Transverse colon (tissue), 4 donors: Measurements from ENCODE around the gene CNOT4. TPM values are rescaled to one million over a fixed set of nuclear protein-coding genes. Genes with fewer than 3 reads are reported as not detected.

Experiments
- DNase-seq: peaks from one replicate; pipeline ENCODE4 v3.0.0-alpha.2; 2019
- H3K27ac ChIP-seq, 4 donors: fragments of 200-600 bp; sonication (generic); 2 replicates each; pipeline ENCODE4 v1.5.1; 2016 to 2018; ENCODE audit warnings: inconsistent platforms in 4 of 4
- H3K27me3 ChIP-seq: fragments of 200-600 bp; sonication (generic); 2 replicates; pipeline ENCODE4 v1.5.1; 2017; ENCODE audit warnings: inconsistent platforms
- H3K36me3 ChIP-seq, 4 donors: fragments of 200-600 bp; sonication (generic); 2 replicates each; pipeline ENCODE4 v1.5.1; 2017 to 2019; ENCODE audit warnings: inconsistent platforms in 4 of 4
- H3K4me1 ChIP-seq, 4 donors: fragments of 200-600 bp; sonication (generic); 2 replicates each; pipeline ENCODE4 v1.5.1; 2017 to 2020; ENCODE audit warnings: inconsistent platforms in 4 of 4
- H3K4me3 ChIP-seq, 4 donors: fragments of 200-600 bp; sonication (generic); 1 replicate in 1 of 4; 2 replicates in 3 of 4; pipeline versions ENCODE4 v1.5.1 to v1.6.1; 2017 to 2019; ENCODE audit warnings: inconsistent platforms in 4 of 4
- H3K9me3 ChIP-seq, 2 donors: fragments of 200-600 bp; sonication (generic); 2 replicates each; pipeline ENCODE4 v1.5.1; 2017 to 2019; ENCODE audit warnings: inconsistent platforms in 2 of 2
- CTCF ChIP-seq, 5 experiments: fragments of 200-600 bp in 3 of 5; fragments of 450-650 bp in 2 of 5; sonication (generic) in 3 of 5; IDR thresholded peaks; 1 replicate in 2 of 5; 2 replicates in 3 of 5; pipeline ENCODE4 v1.5.1; 2016 to 2017; ENCODE audit warnings: antibody characterized with exemption in 5 of 5, inconsistent platforms in 3 of 5, mild to moderate bottlenecking in 2 of 5, moderate library complexity in 1 of 5
- EP300 ChIP-seq: sonication (generic); formaldehyde crosslinking; IDR thresholded peaks from one replicate; pipeline ENCODE4 v1.6.1; 2017; ENCODE audit warnings: antibody characterized with exemption, low read depth
- POLR2A ChIP-seq: fragments of 450-650 bp; IDR thresholded peaks from one replicate; pipeline ENCODE4 v1.6.1; 2016; ENCODE audit warnings: antibody characterized with exemption, mild to moderate bottlenecking, moderate library complexity
- POLR2AphosphoS5 ChIP-seq, 3 donors: sonication (generic); formaldehyde crosslinking; IDR thresholded peaks; one replicate each; pipeline ENCODE4 v1.6.1; 2016; ENCODE audit warnings: antibody characterized with exemption in 3 of 3
- WGBS, 2 donors: methylation state at CpG; one replicate each; pipeline ENCODE4 v1.1.5; 2018; ENCODE audit warnings: low coverage in 1 of 2; 5-methylcytosine and 5-hydroxymethylcytosine counted together
- in situ Hi-C, 4 donors: fragments of 200-750 bp; cut with MboI; loops; one replicate each; pipeline versions ENCODE4 v1.15.0 to v1.15.1; 2017; ENCODE audit warnings: low sequenced_read_pairs in 3 of 4, low pct_ligation_motif_present in 1 of 4, low pct_unique_long_range_greater_than_20kb in 1 of 4
- intact Hi-C: fragments of 100-400 bp; cut with DNase I; formaldehyde crosslinking; loops from one replicate; pipeline ENCODE4 v1.15.1; 2023; ENCODE audit warnings: low total_unique reads
- total RNA-seq, 4 donors: library from RNA; depleted of rRNA; stranded (reverse); fragments of >200 nt; gene quantifications; one replicate each; pipeline ENCODE4 v1.1.0, GENCODE V29; 2016

Gene CNOT4
- total RNA-seq, 4 donors from 2014 or later: 18.4 to 82.2 (median 29.9) TPM

GRCh38 chr7:135410543-135410942 is 99.4 kb downstream of the CNOT4 start:
- intact Hi-C loops (no loop called here), in situ Hi-C loops (no loop called here)
- no peak for TF ChIP-seq CTCF (IDR thresholded peaks at IDR 0.05)
- no peak for TF ChIP-seq POLR2AphosphoS5 (IDR thresholded peaks at IDR 0.05)
- no peak for TF ChIP-seq POLR2A
- no peak for TF ChIP-seq EP300
- no peaks in the 10 kb centered on the region for H3K4me1 ChIP-seq
- H3K36me3 ChIP-seq: peaks cover 0 to 4% (median 0%) of the 10 kb centered on the region in 4 donors
- no peaks in the 10 kb centered on the region for H3K9me3 ChIP-seq
- WGBS, 2 donors: 99% methylated on average over 3 of the region's 3 CpGs
- H3K27me3 ChIP-seq: no peaks in the 10 kb centered on the region
- no peak overlapping the region for H3K27ac ChIP-seq
- H3K4me3 ChIP-seq: no peak overlapping the region
- no peak for DNase-seq

GRCh38 chr7:135409845-135410542 is 99.9 kb downstream of the CNOT4 start:
- in situ Hi-C loops: no loop called here
- no peaks in the 10 kb centered on the region for H3K4me1 ChIP-seq
- peaks cover 0 to 4% (median 0%) of the 10 kb centered on the region in 4 donors for H3K36me3 ChIP-seq
- DNase-seq: no peak
- no peak overlapping the region for H3K27ac ChIP-seq
- intact Hi-C loops: no loop called here
- 88 to 96% methylated on average over 2 of the region's 2 CpGs for WGBS, 2 donors
- H3K27me3 ChIP-seq: no peaks in the 10 kb centered on the region
- TF ChIP-seq POLR2A (no peak), CTCF (IDR thresholded peaks at IDR 0.05) (no peak), POLR2AphosphoS5 (IDR thresholded peaks at IDR 0.05) (no peak), EP300 (no peak)
- no peaks in the 10 kb centered on the region for H3K9me3 ChIP-seq
- no peak overlapping the region for H3K4me3 ChIP-seq

GRCh38 chr7:135407884-135408283 is 102.0 kb downstream of the CNOT4 start:
- H3K4me1 ChIP-seq: no peaks in the 10 kb centered on the region
- in situ Hi-C loops: no loop called here
- intact Hi-C loops: no loop called here
- H3K4me3 ChIP-seq: no peak overlapping the region
- DNase-seq: no peak
- no peaks in the 10 kb centered on the region for H3K9me3 ChIP-seq
- no peak overlapping the region for H3K27ac ChIP-seq
- no peaks in the 10 kb centered on the region for H3K27me3 ChIP-seq
- TF ChIP-seq POLR2A (no peak), CTCF (IDR thresholded peaks at IDR 0.05) (no peak), POLR2AphosphoS5 (IDR thresholded peaks at IDR 0.05) (no peak), EP300 (no peak)
- peaks cover 0 to 4% (median 0%) of the 10 kb centered on the region in 4 donors for H3K36me3 ChIP-seq

GRCh38 chr7:135406918-135407317 is 103.0 kb downstream of the CNOT4 start:
- Histone ChIP-seq H3K27me3 (no peaks in the 10 kb centered on the region), H3K36me3 (peaks cover 0 to 4% (median 0%) of the 10 kb centered on the region in 4 donors), H3K27ac (no peak overlapping the region), H3K4me1 (no peaks in the 10 kb centered on the region), H3K4me3 (no peak overlapping the region), H3K9me3 (no peaks in the 10 kb centered on the region)
- no peak for TF ChIP-seq EP300
- TF ChIP-seq POLR2A: no peak
- no peak for TF ChIP-seq POLR2AphosphoS5 (IDR thresholded peaks at IDR 0.05)
- TF ChIP-seq CTCF (IDR thresholded peaks at IDR 0.05): no peak
- 88 to 95% methylated on average over 3 of the region's 3 CpGs for WGBS, 2 donors
- DNase-seq: no peak
- intact Hi-C loops: no loop called here
- in situ Hi-C loops: no loop called here
